Ureter (tissue), 1 donor: Measurements from ENCODE around the gene LGALS8. TPM values are rescaled to one million over a fixed set of nuclear protein-coding genes. Genes with fewer than 3 reads are reported as not detected.

ENCODE experiments used
- DNase-seq: peaks from one replicate; pipeline ENCODE4 v3.0.0-alpha.2; 2020; ENCODE audit warnings: low spot score
- total RNA-seq: library from RNA; stranded (reverse); gene quantifications from one replicate; pipeline ENCODE4 v1.2.4, GENCODE V29; 2023
- donor health status: DM: yes; HTN: yes; CAD: no.

The LGALS8 gene
- total RNA-seq, 1 donor from 2014 or later, result 94.2 TPM

- no peak for DNase-seq
Measured at GRCh38 chr1:236589531-236589930, 65.7 kb downstream of the LGALS8 start.

GRCh38 chr1:236590553-236591150 lies 66.9 kb downstream of the LGALS8 start:
- DNase-seq, result no peak

GRCh38 chr1:236602171-236602570 lies 78.4 kb downstream of the LGALS8 start:
- DNase-seq, result no peak

Other genes with a start within 250 kb of the LGALS8 start
- 11.8 TPM for gene ERO1B, start 242.0 kb upstream of the LGALS8 start, total RNA-seq
- 50.4 TPM for gene EDARADD, start 129.7 kb upstream of the LGALS8 start, total RNA-seq
- gene HEATR1, start 80.5 kb downstream of the LGALS8 start, total RNA-seq, result 56.3 TPM
- gene ACTN2, start 162.5 kb downstream of the LGALS8 start, total RNA-seq, result 6.7 TPM